BE2C (cell line): ENCODE results near the gene METTL1.

Experiments
- DNase-seq: peaks from one replicate; pipeline ENCODE4 v3.0.0-alpha.2; 2020
- H3K27me3 ChIP-seq: fragments of 250-450 bp; sonication (Bioruptor Pico); 2 replicates; pipeline ENCODE4 v1.5.1; 2020; ENCODE audit warnings: mild to moderate bottlenecking
- H3K36me3 ChIP-seq: fragments of 250-450 bp; sonication (Bioruptor Pico); 2 replicates; pipeline ENCODE4 v1.5.1; 2020; ENCODE audit warnings: mild to moderate bottlenecking
- H3K4me1 ChIP-seq: fragments of 250-450 bp; sonication (Bioruptor Pico); 2 replicates; pipeline ENCODE4 v1.5.1; 2020
- H3K4me3 ChIP-seq: 2 replicates; pipeline ENCODE4 v1.5.1; 2011; ENCODE audit warnings: low read depth, low read length
- H3K9me3 ChIP-seq: fragments of 250-450 bp; sonication (Bioruptor Pico); 2 replicates; pipeline ENCODE4 v1.5.1; 2020
- CTCF ChIP-seq: IDR thresholded peaks from 2 replicates; pipeline ENCODE4 v1.5.1; 2012; ENCODE audit warnings: mild to moderate bottlenecking, low read depth, low read length

Gene METTL1

GRCh38 chr12:57741844-57742738 lies 29.8 kb downstream of the METTL1 start:
- peaks cover 8% of the 10 kb centered on the region for H3K36me3 ChIP-seq

GRCh38 chr12:57741413-57741789 lies 30.5 kb downstream of the METTL1 start:
- no peak for DNase-seq
- Histone ChIP-seq H3K27me3 (peaks cover 38% of the 10 kb centered on the region), H3K9me3 (no peaks in the 10 kb centered on the region), H3K36me3 (peaks cover 4% of the 10 kb centered on the region), H3K4me3 (no peak overlapping the region), H3K4me1 (peaks cover 3% of the 10 kb centered on the region; the same call in 1 of the 2 replicates)
- TF ChIP-seq CTCF, result no peak

More at GRCh38 chr12:57741844-57742738, 29.8 kb downstream of the METTL1 start:
- no peaks in the 10 kb centered on the region for H3K9me3 ChIP-seq
- no peak for DNase-seq
- TF ChIP-seq CTCF, result peak; percentile 6; the same call in 1 of the 2 replicates
- H3K27me3 ChIP-seq, result peaks cover 31% of the 10 kb centered on the region
- peaks cover 3% of the 10 kb centered on the region; the same call in 1 of the 2 replicates for H3K4me1 ChIP-seq
- no peak overlapping the region for H3K4me3 ChIP-seq

- Histone ChIP-seq H3K4me3 (no peak overlapping the region), H3K36me3 (no peaks in the 10 kb centered on the region), H3K4me1 (peaks cover 3% of the 10 kb centered on the region), H3K27me3 (peaks cover 44% of the 10 kb centered on the region), H3K9me3 (no peaks in the 10 kb centered on the region)
- TF ChIP-seq CTCF, result no peak
- DNase-seq, result no peak
Observed at GRCh38 chr12:57740656-57741412, 31.1 kb downstream of the METTL1 start.

- Histone ChIP-seq H3K9me3 (no peaks in the 10 kb centered on the region), H3K27me3 (peaks cover 52% of the 10 kb centered on the region), H3K4me3 (no peak overlapping the region), H3K36me3 (no peaks in the 10 kb centered on the region), H3K4me1 (no peaks in the 10 kb centered on the region; the same call in 1 of the 2 replicates)
- TF ChIP-seq CTCF, result no peak
- no peak for DNase-seq
Observed at GRCh38 chr12:57739914-57740538, 31.9 kb downstream of the METTL1 start.

- Histone ChIP-seq H3K4me3 (no peak overlapping the region), H3K4me1 (no peaks in the 10 kb centered on the region; the same call in 1 of the 2 replicates), H3K36me3 (no peaks in the 10 kb centered on the region), H3K9me3 (no peaks in the 10 kb centered on the region), H3K27me3 (peaks cover 57% of the 10 kb centered on the region)
- TF ChIP-seq CTCF, result no peak
- DNase-seq, result no peak
Observed at GRCh38 chr12:57739387-57739786, 32.5 kb downstream of the METTL1 start.
